GM18861 (cell line): Measurements from ENCODE around the gene NHS.
"Not testable (repeated sequence)": the region's sequence is repeated elsewhere in the genome, so short reads cannot be mapped to it uniquely, and the experiment has no call there.

ENCODE experiments used
- ATAC-seq: cut with Tn5 transposase; IDR thresholded peaks from one replicate; pipeline ENCODE4 v1.9.1; 2021; ENCODE audit not compliant: unreplicated experiment

NHS gene

GRCh38 chrX:17544821-17545220 is 169.8 kb downstream of the NHS start:
- ATAC-seq: no peak

GRCh38 chrX:17546356-17546755 is 171.4 kb downstream of the NHS start:
- ATAC-seq: no peak

DNA sequence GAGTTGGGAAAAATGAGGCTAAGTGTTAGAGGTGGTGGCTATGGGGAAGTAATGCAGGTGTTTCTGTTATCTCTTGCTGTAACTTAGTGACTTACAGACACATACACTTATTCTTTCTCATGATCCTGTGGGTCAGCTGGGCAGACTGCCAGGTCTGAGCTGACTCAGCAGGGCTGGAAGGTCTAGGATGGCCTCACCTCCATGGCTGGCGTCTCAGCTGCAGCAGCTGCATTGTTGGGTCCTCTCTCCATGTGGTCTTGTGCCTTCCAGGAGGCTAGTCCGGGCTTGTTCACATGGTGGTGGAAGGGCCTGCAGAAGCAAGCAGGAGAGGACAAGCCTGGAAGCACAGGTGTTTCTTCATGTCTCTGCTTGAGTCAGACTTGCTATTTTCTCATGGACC is 172.7 kb downstream of the NHS start:
- ATAC-seq: peak; percentile 88

GRCh38 chrX:17549107-17549651 is 174.2 kb downstream of the NHS start:
- no peak for ATAC-seq

- no peak for ATAC-seq
Observed at GRCh38 chrX:17550011-17550410, 175.0 kb downstream of the NHS start.

DNA sequence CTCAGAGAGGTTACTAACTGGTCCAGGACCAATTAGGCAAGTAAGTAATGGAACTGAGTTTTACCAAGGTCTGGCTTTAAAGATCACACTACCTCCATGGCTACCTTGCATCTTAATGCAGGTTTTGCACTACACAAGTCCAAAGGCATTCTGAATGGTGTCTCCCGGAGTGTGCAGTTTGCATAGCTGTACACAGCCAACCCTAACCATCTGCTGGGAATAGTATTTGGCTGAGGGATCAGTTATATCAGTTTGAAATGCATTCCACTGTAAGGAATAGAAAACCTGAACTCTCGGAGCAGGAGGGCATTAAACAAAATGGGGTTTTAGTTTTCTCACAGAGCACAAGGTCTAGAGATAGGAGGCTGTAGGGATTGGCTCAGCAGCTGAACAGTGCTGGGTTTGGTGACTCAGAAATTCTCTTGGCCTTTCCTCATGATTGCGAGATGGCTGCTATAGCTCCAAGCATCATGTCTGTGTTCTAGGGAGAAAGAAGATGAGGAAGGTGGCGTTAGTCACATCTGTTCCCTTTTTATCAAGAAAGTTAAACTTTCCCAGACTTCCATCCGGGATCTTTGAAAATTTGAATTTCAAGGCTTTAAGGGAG is 177.1 kb downstream of the NHS start:
- ATAC-seq: no peak

- no peak for ATAC-seq
Observed at GRCh38 chrX:17553469-17553868, 178.5 kb downstream of the NHS start.

DNA sequence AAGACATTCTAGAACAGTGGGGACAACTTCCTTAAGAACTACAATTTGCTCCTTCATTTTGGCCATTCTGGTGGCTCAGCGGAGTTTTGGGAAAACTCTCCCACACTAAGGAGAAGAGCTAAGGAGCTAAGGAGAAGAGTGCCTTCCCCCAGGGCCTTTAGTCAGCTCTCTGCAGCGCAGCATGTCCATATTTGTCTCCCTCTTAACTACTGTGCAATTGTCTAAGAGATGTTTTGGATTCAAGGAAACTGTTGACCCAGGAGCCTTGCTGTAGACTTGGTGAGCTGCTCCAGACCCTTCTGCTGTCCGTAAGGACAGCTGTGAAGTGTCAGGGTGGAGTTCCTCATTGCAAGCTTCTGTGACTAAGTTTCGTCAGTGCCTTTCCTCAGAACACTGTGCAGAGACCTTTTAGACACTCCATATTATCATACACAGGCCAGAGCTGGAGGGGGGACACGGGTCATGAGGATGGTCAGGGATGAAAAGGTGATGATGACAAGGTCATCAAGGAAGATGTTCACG is 179.0 kb downstream of the NHS start:
- ATAC-seq: no peak

- ATAC-seq: no peak
Observed at GRCh38 chrX:17554914-17555313, 179.9 kb downstream of the NHS start.

- ATAC-seq: no peak
Observed at GRCh38 chrX:17555846-17556245, 180.8 kb downstream of the NHS start.

GRCh38 chrX:17559728-17560379 is 184.9 kb downstream of the NHS start:
- no peak for ATAC-seq

DNA sequence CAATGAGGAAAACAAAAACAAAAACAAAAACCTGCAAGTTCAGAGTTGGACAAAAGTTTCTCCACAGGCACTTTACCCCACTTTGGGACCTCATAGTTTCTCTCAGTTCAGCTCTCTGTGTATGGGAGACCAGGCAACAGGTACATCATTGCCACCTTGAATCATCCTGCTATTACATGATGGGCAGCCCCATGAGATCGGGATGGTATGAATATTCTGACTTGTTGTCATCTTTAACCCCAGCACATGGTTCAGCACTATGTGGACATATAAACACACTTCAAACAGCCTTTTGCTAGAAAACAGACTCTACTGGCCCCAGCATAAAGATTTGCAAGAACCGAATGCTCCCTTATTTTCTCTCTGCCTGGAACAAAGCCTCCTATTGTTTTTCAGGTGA is 185.4 kb downstream of the NHS start:
- ATAC-seq: no peak

GRCh38 chrX:17563076-17563475 is 188.1 kb downstream of the NHS start:
- ATAC-seq: no peak

DNA sequence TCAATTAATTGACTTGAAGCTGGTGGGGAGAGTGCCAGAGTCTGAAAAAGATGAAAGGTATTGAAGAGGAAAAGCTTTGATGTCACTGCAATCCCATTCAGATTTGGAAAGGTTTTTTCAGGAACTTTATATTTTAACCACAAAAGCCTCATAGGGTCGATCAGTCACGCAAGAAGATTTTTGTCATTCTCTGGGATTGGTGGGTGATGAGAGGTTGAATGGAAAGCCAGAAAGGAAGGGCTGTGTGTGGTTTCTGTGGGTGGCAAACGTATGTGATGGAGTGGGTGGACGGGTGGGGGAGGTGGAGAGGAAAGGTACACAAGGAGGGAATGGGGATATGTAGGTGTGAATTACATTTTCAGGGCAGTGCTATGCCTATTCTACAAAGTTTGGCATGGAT is 188.5 kb downstream of the NHS start:
- ATAC-seq: no peak

GRCh38 chrX:17564689-17565409 is 189.8 kb downstream of the NHS start:
- no peak for ATAC-seq

- ATAC-seq: no peak
Observed at GRCh38 chrX:17566740-17567139, 191.7 kb downstream of the NHS start.

DNA sequence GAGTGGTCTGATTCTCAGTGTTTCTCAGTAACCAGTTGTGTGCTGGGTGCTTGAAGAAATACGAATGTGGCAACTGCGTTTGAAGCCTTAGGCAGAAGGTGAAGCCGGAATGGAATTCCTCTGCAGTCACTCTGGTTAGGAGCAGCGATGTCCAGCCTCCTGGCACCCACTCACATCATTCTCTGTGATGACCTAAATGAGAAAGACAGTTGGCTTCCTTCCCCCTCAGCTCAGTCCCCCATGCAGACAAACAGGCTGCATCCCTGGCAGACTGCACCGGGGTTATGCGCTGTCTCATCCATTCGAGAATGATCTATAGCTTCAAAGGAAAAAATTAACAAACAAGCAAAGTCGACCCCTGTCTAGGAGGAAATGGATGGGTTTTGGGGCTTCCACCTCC is 192.2 kb downstream of the NHS start:
- no peak for ATAC-seq

GRCh38 chrX:17567821-17568220 is 192.8 kb downstream of the NHS start:
- ATAC-seq: no peak

GRCh38 chrX:17568804-17569203 is 193.8 kb downstream of the NHS start:
- not testable (repeated sequence) for ATAC-seq

- no peak for ATAC-seq
Observed at GRCh38 chrX:17579026-17579425, 204.0 kb downstream of the NHS start.

DNA sequence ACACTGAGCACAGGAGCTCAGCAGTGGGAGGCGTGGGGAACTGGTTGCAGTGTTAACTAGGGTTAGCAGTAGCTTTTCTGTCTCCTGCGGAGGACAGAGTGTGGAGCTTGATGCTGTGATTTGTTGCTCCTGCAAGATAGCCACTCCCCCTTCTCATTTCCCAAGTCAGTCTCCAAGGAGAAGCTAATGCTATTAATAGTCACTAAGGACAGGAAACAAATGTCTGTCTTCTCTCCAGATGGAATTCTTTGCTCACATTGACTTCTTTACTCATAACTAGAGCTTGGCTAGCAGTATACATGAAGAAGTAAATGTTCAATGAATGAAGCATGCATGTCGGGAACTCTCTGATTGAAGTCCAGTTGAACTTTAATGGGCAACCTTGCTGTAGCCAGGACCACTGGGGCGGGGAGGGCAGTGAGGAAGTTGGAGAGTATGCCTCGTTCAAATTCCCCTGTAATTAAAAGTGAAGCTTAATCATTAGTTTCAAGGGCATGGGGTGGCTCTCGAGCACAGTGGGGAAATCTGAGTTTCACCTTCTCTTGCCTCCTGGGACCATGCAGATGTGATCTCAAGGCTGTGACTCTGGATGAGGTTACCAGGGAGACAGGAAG is 205.6 kb downstream of the NHS start:
- ATAC-seq: no peak
